SKM-1 (cell line): ENCODE results near the gene CTTNBP2.
"Not testable (repeated sequence)": the region's sequence is repeated elsewhere in the genome, so short reads cannot be mapped to it uniquely, and the experiment has no call there.

Experiments used
- DNase-seq: peaks from one replicate; lab custom pipeline; 2025; ENCODE audit not compliant: unreplicated experiment; lab: John Stamatoyannopoulos, UW

Gene CTTNBP2

GRCh38 chr7:117757440-117757839 lies 115.8 kb downstream of the CTTNBP2 start:
- no peak for DNase-seq

GRCh38 chr7:117756586-117757085 lies 116.6 kb downstream of the CTTNBP2 start:
- no peak for DNase-seq

GRCh38 chr7:117755136-117755535 lies 118.1 kb downstream of the CTTNBP2 start:
- no peak for DNase-seq

GRCh38 chr7:117751775-117752174 lies 121.5 kb downstream of the CTTNBP2 start:
- no peak for DNase-seq

- peak; percentile 8 for DNase-seq
These were observed 122.4 kb downstream of the CTTNBP2 start for GRCh38 chr7:117750612-117751563.

- DNase-seq: no peak
These were observed 131.3 kb downstream of the CTTNBP2 start for GRCh38 chr7:117741962-117742361.

GRCh38 chr7:117739085-117739484 lies 134.2 kb downstream of the CTTNBP2 start:
- no peak for DNase-seq

- no peak for DNase-seq
These were observed 135.3 kb downstream of the CTTNBP2 start for GRCh38 chr7:117737926-117738325.

GRCh38 chr7:117731455-117731854 lies 141.8 kb downstream of the CTTNBP2 start:
- no peak for DNase-seq

- no peak for DNase-seq
These were observed 142.9 kb downstream of the CTTNBP2 start for GRCh38 chr7:117730390-117730789.

GRCh38 chr7:117728890-117729624 lies 144.2 kb downstream of the CTTNBP2 start:
- no peak for DNase-seq

- DNase-seq: no peak
These were observed 148.3 kb downstream of the CTTNBP2 start for GRCh38 chr7:117724898-117725297.

GRCh38 chr7:117719377-117719776 lies 153.9 kb downstream of the CTTNBP2 start:
- no peak for DNase-seq

- DNase-seq: no peak
These were observed 155.0 kb downstream of the CTTNBP2 start for GRCh38 chr7:117718116-117718835.

- DNase-seq: no peak
These were observed 155.9 kb downstream of the CTTNBP2 start for GRCh38 chr7:117717357-117717756.

- no peak for DNase-seq
These were observed 156.4 kb downstream of the CTTNBP2 start for GRCh38 chr7:117716707-117717299.

- peak; percentile 16 for DNase-seq
These were observed 157.3 kb downstream of the CTTNBP2 start for GRCh38 chr7:117715784-117716445.

- DNase-seq: no peak
These were observed 161.7 kb downstream of the CTTNBP2 start for GRCh38 chr7:117711556-117711955.

- not testable (repeated sequence) for DNase-seq
These were observed 165.1 kb downstream of the CTTNBP2 start for GRCh38 chr7:117708173-117708572.

GRCh38 chr7:117707080-117707479 lies 166.2 kb downstream of the CTTNBP2 start:
- DNase-seq: no peak
